ENCODE results near the gene RAC2. TPM values are rescaled to one million over a fixed set of nuclear protein-coding genes. Genes with fewer than 3 reads are reported as not detected.

Gene RAC2
- total and polyA plus RNA-seq, 7 donors, result 0.90 to 5.0 (median 2.3) TPM

DNA sequence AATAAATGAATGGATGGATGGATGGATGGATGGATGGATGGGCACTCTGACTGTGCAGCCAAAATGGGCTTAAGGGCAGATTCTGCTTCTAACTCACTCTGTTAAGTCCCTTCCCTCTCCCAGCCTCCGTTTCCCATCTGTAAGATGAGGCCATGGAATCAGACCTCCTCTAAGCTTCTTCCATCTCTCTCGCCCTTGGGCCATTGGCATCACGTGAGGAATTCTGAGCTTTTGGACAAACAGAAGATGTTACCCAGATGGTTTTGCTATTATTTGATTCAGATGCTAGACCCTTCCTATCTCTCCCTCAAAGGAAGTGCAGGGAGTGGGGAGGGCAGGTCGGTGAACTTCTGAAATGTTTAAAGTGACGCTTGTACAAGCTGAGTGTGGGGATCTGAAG, 34.2 kb upstream of the RAC2 start:
- no peaks in the 10 kb centered on the region for H3K9me3 ChIP-seq

DNA sequence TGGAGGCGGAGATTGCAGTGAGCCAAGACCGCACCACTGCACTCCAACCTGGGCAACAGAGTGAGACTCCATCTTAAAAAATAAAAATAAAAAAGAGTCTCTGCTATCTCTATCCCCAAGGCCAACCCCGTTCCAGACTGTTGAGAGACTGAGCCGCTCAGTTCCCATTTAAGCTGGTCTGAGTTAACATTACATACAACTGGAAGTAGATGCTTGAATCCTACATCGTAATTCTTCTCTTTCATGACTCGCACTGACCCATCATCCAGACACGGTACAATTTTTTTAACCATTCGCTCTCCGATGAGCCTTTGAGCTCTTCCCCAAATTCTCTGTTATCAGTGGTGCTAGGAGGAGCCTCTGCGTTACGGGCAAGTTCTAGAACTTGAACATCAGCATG, 33.3 kb upstream of the RAC2 start:
- Histone ChIP-seq H3K27ac (no peak overlapping the region), H3K4me1 (no peaks in the 10 kb centered on the region), H3K9me3 (no peaks in the 10 kb centered on the region), H3K4me3 (no peak overlapping the region), H3K27me3 (ENCODE audit: insufficient read depth in 3 of 3, low read length in 2 of 3) (peaks cover 0 to 30% (median 10%) of the 10 kb centered on the region in 3 donors), H3K36me3 (ENCODE audit: insufficient read depth in 1 of 2, low read depth in 1 of 2) (no peaks in the 10 kb centered on the region)
- ATAC-seq (no peak), DNase-seq (no peak)
- WGBS, 3 donors, result 73 to 77% (median 73%) methylated on average over 11 of the region's 11 CpGs
- intact Hi-C loops (cut with DNase I), result no loop called here
- TF ChIP-seq, protein P1, sequence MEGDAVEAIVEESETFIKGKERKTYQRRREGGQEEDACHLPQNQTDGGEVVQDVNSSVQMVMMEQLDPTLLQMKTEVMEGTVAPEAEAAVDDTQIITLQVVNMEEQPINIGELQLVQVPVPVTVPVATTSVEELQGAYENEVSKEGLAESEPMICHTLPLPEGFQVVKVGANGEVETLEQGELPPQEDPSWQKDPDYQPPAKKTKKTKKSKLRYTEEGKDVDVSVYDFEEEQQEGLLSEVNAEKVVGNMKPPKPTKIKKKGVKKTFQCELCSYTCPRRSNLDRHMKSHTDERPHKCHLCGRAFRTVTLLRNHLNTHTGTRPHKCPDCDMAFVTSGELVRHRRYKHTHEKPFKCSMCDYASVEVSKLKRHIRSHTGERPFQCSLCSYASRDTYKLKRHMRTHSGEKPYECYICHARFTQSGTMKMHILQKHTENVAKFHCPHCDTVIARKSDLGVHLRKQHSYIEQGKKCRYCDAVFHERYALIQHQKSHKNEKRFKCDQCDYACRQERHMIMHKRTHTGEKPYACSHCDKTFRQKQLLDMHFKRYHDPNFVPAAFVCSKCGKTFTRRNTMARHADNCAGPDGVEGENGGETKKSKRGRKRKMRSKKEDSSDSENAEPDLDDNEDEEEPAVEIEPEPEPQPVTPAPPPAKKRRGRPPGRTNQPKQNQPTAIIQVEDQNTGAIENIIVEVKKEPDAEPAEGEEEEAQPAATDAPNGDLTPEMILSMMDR (IDR thresholded peaks at IDR 0.05), result no peak

More for the DNA sequence above, 34.2 kb upstream of the RAC2 start:
- H3K27me3 ChIP-seq (ENCODE audit: insufficient read depth in 3 of 3, low read length in 2 of 3), result peaks cover 0 to 39% (median 14%) of the 10 kb centered on the region in 3 donors
- no peaks in the 10 kb centered on the region for H3K4me1 ChIP-seq
- intact Hi-C loops (cut with DNase I), result no loop called here
- WGBS, 3 donors, result 46 to 48% (median 47%) methylated on average over 5 of the region's 5 CpGs
- DNase-seq, result no peak
- TF ChIP-seq, protein P1 (IDR thresholded peaks at IDR 0.05), result no peak
- no peak overlapping the region for H3K27ac ChIP-seq
- ATAC-seq, result no peak
- H3K4me3 ChIP-seq, result no peak overlapping the region
- no peaks in the 10 kb centered on the region for H3K36me3 ChIP-seq (ENCODE audit: insufficient read depth in 1 of 2, low read depth in 1 of 2)

GRCh38 chr22:37276776-37277175, 32.7 kb upstream of the RAC2 start:
- DNase-seq (no peak), ATAC-seq (no peak)
- no peak overlapping the region for H3K4me3 ChIP-seq
- H3K9me3 ChIP-seq, result no peaks in the 10 kb centered on the region
- WGBS, 3 donors, result 34 to 49% (median 44%) methylated on average over 2 of the region's 2 CpGs
- no peak overlapping the region for H3K27ac ChIP-seq
- H3K36me3 ChIP-seq (ENCODE audit: insufficient read depth in 1 of 2, low read depth in 1 of 2), result no peaks in the 10 kb centered on the region
- peaks cover 0 to 33% (median 9%) of the 10 kb centered on the region in 3 donors for H3K27me3 ChIP-seq (ENCODE audit: insufficient read depth in 3 of 3, low read length in 2 of 3)
- no peaks in the 10 kb centered on the region for H3K4me1 ChIP-seq
- TF ChIP-seq, protein P1 (IDR thresholded peaks at IDR 0.05), result no peak
- intact Hi-C loops (cut with DNase I), result no loop called here

DNA sequence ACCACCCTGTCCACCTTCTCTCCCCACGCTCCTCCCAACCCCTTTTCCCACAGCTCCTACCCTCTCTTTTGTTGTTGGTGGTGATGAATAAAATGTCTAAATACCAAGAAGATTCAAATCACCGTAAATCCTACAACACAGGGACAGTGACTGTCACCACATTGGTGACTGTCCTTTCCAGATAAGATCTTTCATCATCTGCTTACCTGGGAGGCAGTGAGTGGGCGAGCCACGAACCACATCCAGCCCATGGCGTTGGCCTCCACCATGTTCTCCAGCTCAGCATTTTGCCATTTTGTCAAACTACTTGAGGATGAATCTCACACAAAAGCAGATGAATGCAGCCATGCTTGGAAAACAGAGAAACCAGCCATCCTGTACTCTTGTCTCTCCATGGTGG, 31.6 kb upstream of the RAC2 start:
- WGBS, 3 donors, result 70 to 89% (median 70%) methylated on average over 5 of the region's 5 CpGs
- intact Hi-C loops (cut with DNase I), result loop anchor here in 1 of 2 donors (2.0 kb wide), 1 partner anchor 29 kb away; no protein-coding TSS in a partner anchor
- H3K36me3 ChIP-seq (ENCODE audit: insufficient read depth in 1 of 2, low read depth in 1 of 2), result no peaks in the 10 kb centered on the region
- H3K27me3 ChIP-seq (ENCODE audit: insufficient read depth in 3 of 3, low read length in 2 of 3), result peaks cover 0 to 28% (median 12%) of the 10 kb centered on the region in 3 donors
- no peaks in the 10 kb centered on the region for H3K9me3 ChIP-seq
- TF ChIP-seq, protein P1 (IDR thresholded peaks at IDR 0.05), result no peak
- DNase-seq (no peak), ATAC-seq (no peak)
- H3K4me1 ChIP-seq, result no peaks in the 10 kb centered on the region
- H3K4me3 ChIP-seq, result no peak overlapping the region
- H3K27ac ChIP-seq, result no peak overlapping the region

- no peak for DNase-seq
- Histone ChIP-seq H3K4me1 (no peaks in the 10 kb centered on the region), H3K27ac (no peak overlapping the region), H3K27me3 (ENCODE audit: insufficient read depth in 3 of 3, low read length in 2 of 3) (peaks cover 0 to 27% (median 12%) of the 10 kb centered on the region in 3 donors), H3K9me3 (no peaks in the 10 kb centered on the region), H3K4me3 (no peak overlapping the region), H3K36me3 (ENCODE audit: insufficient read depth in 1 of 2, low read depth in 1 of 2) (no peaks in the 10 kb centered on the region)
- no peak for ATAC-seq
- WGBS, 3 donors, result 74 to 81% (median 78%) methylated on average over 11 of the region's 11 CpGs
- TF ChIP-seq, protein P1 (IDR thresholded peaks at IDR 0.05), result no peak
- intact Hi-C loops (cut with DNase I), result loop anchor here in 1 of 2 donors (2.0 kb wide), 1 partner anchor 28 kb away; no protein-coding TSS in a partner anchor
These were observed 31.1 kb upstream of the RAC2 start for GRCh38 chr22:37275134-37275533.
